Fibroblast of lung (primary cell): Measurements from ENCODE around the gene SH2D2A.

Experiments
- EZH2 ChIP-seq: IDR thresholded peaks from 2 replicates; pipeline ENCODE4 v1.5.1; 2012; ENCODE audit warnings: low read length, control low read depth, mild to moderate bottlenecking; ENCODE audit errors: missing control alignments
- TF ChIP-seq, protein P1 (sequence below), 2 donors: IDR thresholded peaks in 1 of 2; conservative IDR thresholded peaks in 1 of 2; 1 replicate in 1 of 2; 2 replicates in 1 of 2; pipeline ENCODE4 v1.5.1; 2011 to 2012; ENCODE audit warnings: low read length in 2 of 2, control low read depth in 1 of 2, inconsistent platforms in 1 of 2, low read depth in 1 of 2, mild to moderate bottlenecking in 1 of 2

DNA sequence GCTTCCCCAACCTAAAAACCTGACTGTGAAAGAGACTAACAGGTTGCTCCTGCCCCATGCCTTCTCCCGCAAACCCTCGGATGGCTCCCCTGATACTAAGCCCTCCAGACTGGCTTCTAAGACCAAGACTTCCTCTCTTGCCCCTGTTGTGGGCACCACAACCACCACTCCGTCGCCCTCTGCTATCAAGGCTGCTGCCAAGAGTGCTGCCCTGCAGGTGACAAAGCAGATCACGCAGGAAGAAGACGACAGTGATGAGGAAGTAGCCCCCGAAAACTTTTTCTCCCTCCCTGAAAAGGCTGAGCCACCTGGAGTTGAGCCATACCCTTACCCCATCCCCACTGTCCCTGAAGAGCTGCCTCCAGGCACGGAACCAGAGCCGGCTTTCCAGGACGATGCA is 30.0 kb downstream of the SH2D2A start:
- TF ChIP-seq, protein P1, sequence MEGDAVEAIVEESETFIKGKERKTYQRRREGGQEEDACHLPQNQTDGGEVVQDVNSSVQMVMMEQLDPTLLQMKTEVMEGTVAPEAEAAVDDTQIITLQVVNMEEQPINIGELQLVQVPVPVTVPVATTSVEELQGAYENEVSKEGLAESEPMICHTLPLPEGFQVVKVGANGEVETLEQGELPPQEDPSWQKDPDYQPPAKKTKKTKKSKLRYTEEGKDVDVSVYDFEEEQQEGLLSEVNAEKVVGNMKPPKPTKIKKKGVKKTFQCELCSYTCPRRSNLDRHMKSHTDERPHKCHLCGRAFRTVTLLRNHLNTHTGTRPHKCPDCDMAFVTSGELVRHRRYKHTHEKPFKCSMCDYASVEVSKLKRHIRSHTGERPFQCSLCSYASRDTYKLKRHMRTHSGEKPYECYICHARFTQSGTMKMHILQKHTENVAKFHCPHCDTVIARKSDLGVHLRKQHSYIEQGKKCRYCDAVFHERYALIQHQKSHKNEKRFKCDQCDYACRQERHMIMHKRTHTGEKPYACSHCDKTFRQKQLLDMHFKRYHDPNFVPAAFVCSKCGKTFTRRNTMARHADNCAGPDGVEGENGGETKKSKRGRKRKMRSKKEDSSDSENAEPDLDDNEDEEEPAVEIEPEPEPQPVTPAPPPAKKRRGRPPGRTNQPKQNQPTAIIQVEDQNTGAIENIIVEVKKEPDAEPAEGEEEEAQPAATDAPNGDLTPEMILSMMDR (conservative IDR thresholded peaks at IDR 0.05 in 1 of 2, IDR thresholded peaks at IDR 0.05 in 1 of 2; ENCODE audit: low read depth in 1 of 2, low read length in 2 of 2), result no peak
- TF ChIP-seq EZH2, result no peak
